ENCODE measurements around the gene GET4. TPM values are rescaled to one million over a fixed set of nuclear protein-coding genes. Genes with fewer than 3 reads are reported as not detected.

GET4 gene
- polyA plus RNA-seq, 3 donors = 20.1 to 36.8 (median 25.5) TPM

GRCh38 chr7:841943-842342 lies 34.4 kb upstream of the GET4 start:
- Mint-ChIP-seq H3K4me1 (no peaks in the 10 kb centered on the region), H3K27ac (peak overlapping the region in 1 of 7 donors; percentile 46), H3K27me3 (ENCODE audit: low read depth in 3 of 3) (peaks cover 2 to 3% (median 2%) of the 10 kb centered on the region in 3 donors), H3K36me3 (peaks cover 78 to 97% of the 10 kb centered on the region in 2 donors), H3K9me3 (peaks cover 0 to 19% (median 6%) of the 10 kb centered on the region in 7 donors), H3K4me3 (no peak overlapping the region)
- 95% methylated on average over 15 of the region's 16 CpGs for WGBS (ENCODE audit: insufficient coverage)
- Histone ChIP-seq H3K9me3 (replicated peaks in 1 of 2; ENCODE audit: control insufficient read depth in 1 of 2, insufficient read depth in 1 of 2, low read length in 2 of 2) (peaks cover 3 to 7% of the 10 kb centered on the region in 2 donors), H3K79me2 (ENCODE audit: insufficient read depth, low read length) (no peaks in the 10 kb centered on the region), H2AFZ (ENCODE audit: insufficient read depth, low read depth, low read length, poor library complexity, severe bottlenecking) (no peak overlapping the region), H3K27ac (ENCODE audit: low read depth in 1 of 2, low read length in 2 of 2) (no peak overlapping the region), H3K4me3 (replicated peaks in 1 of 3; ENCODE audit: low read depth in 2 of 3, low read length in 3 of 3) (no peak overlapping the region), H3K36me3 (replicated peaks in 1 of 2; ENCODE audit: control insufficient read depth in 1 of 2, insufficient read depth in 2 of 2, low read length in 2 of 2) (peaks cover 56 to 85% of the 10 kb centered on the region in 2 donors), H3K27me3 (ENCODE audit: control insufficient read depth in 2 of 2, insufficient read depth in 2 of 2, low read length in 2 of 2) (no peaks in the 10 kb centered on the region), H3K4me2 (replicated peaks; ENCODE audit: extremely low read depth, low read length, poor library complexity, severe bottlenecking) (no peak overlapping the region), H4K20me1 (ENCODE audit: insufficient read depth, low read length) (peaks cover 19% of the 10 kb centered on the region), H3K9ac (ENCODE audit: insufficient read depth, low read length, poor library complexity, severe bottlenecking) (no peak overlapping the region), H3K4me1 (ENCODE audit: control insufficient read depth in 1 of 2, insufficient read depth in 2 of 2, low read length in 2 of 2) (no peaks in the 10 kb centered on the region)
- intact Hi-C loops (cut with micrococcal nuclease) = no loop called here
- DNase-seq = no peak
- TF ChIP-seq CTCF (IDR thresholded peaks at IDR 0.05) = no peak

DNA sequence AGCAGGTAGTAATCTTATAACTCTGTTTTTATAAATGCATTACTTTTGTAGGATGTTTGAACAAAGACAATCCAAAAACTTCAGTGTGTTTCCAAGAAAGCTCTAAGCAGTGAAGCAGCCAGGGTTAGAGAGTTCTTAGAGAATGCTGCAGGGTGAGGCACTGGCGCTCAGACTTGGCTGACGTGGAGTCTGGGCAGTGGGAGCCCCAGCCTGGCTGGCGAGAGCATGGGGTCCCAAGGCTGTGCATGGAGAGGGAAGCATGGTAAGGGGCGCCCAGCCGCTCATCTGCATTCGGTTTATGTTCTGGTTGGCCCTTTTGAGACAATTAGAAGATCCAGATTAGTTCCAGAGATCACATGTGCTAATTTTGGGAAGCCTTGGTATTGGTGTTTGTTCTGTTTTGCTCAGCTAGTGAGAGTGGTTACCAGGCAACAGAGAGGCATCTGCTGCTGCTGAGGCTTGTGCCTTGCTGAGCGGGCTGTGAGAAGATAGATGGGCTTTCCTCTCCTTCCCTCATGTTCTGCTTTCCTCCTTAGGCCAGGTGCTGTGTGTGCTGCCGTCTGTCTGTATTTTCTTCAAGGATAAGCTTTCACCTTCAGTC lies 33.8 kb upstream of the GET4 start:
- no peak for DNase-seq
- Histone ChIP-seq H3K27ac (ENCODE audit: low read depth in 1 of 2, low read length in 2 of 2) (no peak overlapping the region), H3K36me3 (replicated peaks in 1 of 2; ENCODE audit: control insufficient read depth in 1 of 2, insufficient read depth in 2 of 2, low read length in 2 of 2) (peaks cover 53 to 79% of the 10 kb centered on the region in 2 donors), H3K4me2 (replicated peaks; ENCODE audit: extremely low read depth, low read length, poor library complexity, severe bottlenecking) (no peak overlapping the region), H2AFZ (ENCODE audit: insufficient read depth, low read depth, low read length, poor library complexity, severe bottlenecking) (no peak overlapping the region), H3K4me1 (ENCODE audit: control insufficient read depth in 1 of 2, insufficient read depth in 2 of 2, low read length in 2 of 2) (no peaks in the 10 kb centered on the region), H3K79me2 (ENCODE audit: insufficient read depth, low read length) (no peaks in the 10 kb centered on the region), H4K20me1 (ENCODE audit: insufficient read depth, low read length) (peaks cover 13% of the 10 kb centered on the region), H3K9ac (ENCODE audit: insufficient read depth, low read length, poor library complexity, severe bottlenecking) (no peak overlapping the region), H3K9me3 (replicated peaks in 1 of 2; ENCODE audit: control insufficient read depth in 1 of 2, insufficient read depth in 1 of 2, low read length in 2 of 2) (peaks cover 3 to 13% of the 10 kb centered on the region in 2 donors), H3K4me3 (replicated peaks in 1 of 3; ENCODE audit: low read depth in 2 of 3, low read length in 3 of 3) (no peak overlapping the region), H3K27me3 (ENCODE audit: control insufficient read depth in 2 of 2, insufficient read depth in 2 of 2, low read length in 2 of 2) (no peaks in the 10 kb centered on the region)
- Mint-ChIP-seq H3K27ac (no peak overlapping the region), H3K9me3 (peaks cover 0 to 21% (median 7%) of the 10 kb centered on the region in 7 donors), H3K4me3 (no peak overlapping the region), H3K27me3 (ENCODE audit: low read depth in 3 of 3) (peaks cover 2 to 3% (median 2%) of the 10 kb centered on the region in 3 donors), H3K4me1 (no peaks in the 10 kb centered on the region), H3K36me3 (peaks cover 72 to 91% of the 10 kb centered on the region in 2 donors)
- intact Hi-C loops (cut with micrococcal nuclease) = no loop called here
- WGBS (ENCODE audit: insufficient coverage) = 100% methylated on average over 5 of the region's 8 CpGs
- no peak for TF ChIP-seq CTCF (IDR thresholded peaks at IDR 0.05)
